ENCODE results near the gene SIPA1. TPM values are rescaled to one million over a fixed set of nuclear protein-coding genes. Genes with fewer than 3 reads are reported as not detected.

SIPA1 gene, protein sequence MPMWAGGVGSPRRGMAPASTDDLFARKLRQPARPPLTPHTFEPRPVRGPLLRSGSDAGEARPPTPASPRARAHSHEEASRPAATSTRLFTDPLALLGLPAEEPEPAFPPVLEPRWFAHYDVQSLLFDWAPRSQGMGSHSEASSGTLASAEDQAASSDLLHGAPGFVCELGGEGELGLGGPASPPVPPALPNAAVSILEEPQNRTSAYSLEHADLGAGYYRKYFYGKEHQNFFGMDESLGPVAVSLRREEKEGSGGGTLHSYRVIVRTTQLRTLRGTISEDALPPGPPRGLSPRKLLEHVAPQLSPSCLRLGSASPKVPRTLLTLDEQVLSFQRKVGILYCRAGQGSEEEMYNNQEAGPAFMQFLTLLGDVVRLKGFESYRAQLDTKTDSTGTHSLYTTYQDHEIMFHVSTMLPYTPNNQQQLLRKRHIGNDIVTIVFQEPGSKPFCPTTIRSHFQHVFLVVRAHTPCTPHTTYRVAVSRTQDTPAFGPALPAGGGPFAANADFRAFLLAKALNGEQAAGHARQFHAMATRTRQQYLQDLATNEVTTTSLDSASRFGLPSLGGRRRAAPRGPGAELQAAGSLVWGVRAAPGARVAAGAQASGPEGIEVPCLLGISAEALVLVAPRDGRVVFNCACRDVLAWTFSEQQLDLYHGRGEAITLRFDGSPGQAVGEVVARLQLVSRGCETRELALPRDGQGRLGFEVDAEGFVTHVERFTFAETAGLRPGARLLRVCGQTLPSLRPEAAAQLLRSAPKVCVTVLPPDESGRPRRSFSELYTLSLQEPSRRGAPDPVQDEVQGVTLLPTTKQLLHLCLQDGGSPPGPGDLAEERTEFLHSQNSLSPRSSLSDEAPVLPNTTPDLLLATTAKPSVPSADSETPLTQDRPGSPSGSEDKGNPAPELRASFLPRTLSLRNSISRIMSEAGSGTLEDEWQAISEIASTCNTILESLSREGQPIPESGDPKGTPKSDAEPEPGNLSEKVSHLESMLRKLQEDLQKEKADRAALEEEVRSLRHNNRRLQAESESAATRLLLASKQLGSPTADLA
- 4.4 TPM for total RNA-seq

DNA sequence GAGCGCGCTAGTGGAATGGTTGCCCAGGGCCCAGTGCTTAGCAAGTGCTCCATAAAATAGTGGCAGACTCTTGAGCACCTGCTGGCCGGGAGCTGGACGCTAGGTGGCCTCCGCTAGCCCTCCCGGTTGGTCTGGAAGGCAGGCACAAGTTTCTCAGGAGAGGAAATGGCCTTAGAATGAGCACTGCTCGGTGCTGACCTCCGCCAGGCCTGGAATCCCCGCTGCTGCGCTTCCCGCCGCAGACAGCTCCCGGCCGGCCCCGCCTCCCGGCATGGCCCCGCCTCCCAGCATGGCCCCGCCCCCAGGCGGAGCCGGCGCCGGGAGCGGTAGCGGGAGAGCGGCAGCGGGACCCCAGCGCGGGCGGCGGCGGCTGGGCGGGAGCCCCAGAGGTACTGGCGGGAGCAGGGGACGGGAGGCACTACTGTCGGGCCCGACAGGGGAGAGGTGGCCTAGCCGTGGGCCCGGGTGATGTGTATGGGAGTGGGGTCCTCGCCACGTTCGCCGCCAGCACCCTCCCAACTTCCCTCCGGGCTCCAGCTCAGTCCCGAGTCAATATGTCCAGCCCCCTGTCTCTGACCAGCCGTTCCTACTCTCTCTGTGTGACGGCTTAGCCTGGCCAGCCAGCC lies at the start of gene SIPA1:
TSS of gene SIPA1 (plus strand) at position 308 of the 626 bp plus-strand sequence. CDS start 2,821 bp downstream, outside the sequence.

GRCh38 chr11:65595543-65596281 lies 42.2 kb upstream of the SIPA1 start, which contains the start of gene KCNK7:
Gene KCNK7, minus strand, starts transcription at chr11:65595800. Its CDS starts 28 bp downstream, at chr11:65595772.

GRCh38 chr11:65615229-65615949 lies 22.5 kb upstream of the SIPA1 start, which contains the start of gene PCNX3:
Gene PCNX3, plus strand, starts transcription at chr11:65615776. Its CDS starts 536 bp downstream, at chr11:65616312.

GRCh38 chr11:65662799-65663638 lies 25.1 kb downstream of the SIPA1 start, which contains the start of gene RELA:
Gene RELA, minus strand, starts transcription at chr11:65662916. Its CDS starts 84 bp downstream, at chr11:65662832.

Small RNA genes lying within 50 kb of the gene (small RNA-seq; reads per million reads assigned to genes)
- gene MIR4489 (ENCODE audit: low replicate concordance) (not detected), gene MIR4690 (ENCODE audit: low replicate concordance) (not detected), gene RN7SL309P (ENCODE audit: low replicate concordance) (not detected)

Other genes starting within 250 kb of the SIPA1 start
- gene NEAT1, start 215.3 kb upstream of the SIPA1 start, total RNA-seq, result 11.6 TPM
- gene MALAT1, start 139.1 kb upstream of the SIPA1 start, total RNA-seq, result 25,265 TPM
- gene SCYL1, start 113.0 kb upstream of the SIPA1 start, total RNA-seq, result 47.6 TPM
- 53.5 TPM for gene LTBP3, start 79.7 kb upstream of the SIPA1 start, total RNA-seq
- gene ZNRD2, start 67.6 kb upstream of the SIPA1 start, total RNA-seq, result 25.0 TPM
- gene FAM89B, start 65.6 kb upstream of the SIPA1 start, total RNA-seq, result 39.4 TPM
- gene EHBP1L1, start 62.0 kb upstream of the SIPA1 start, total RNA-seq, result 21.0 TPM
- not detected for gene KCNK7, start 42.3 kb upstream of the SIPA1 start, total RNA-seq
- 26.3 TPM for gene MAP3K11, start 23.9 kb upstream of the SIPA1 start, total RNA-seq
- gene PCNX3, start 22.3 kb upstream of the SIPA1 start, total RNA-seq, result 14.1 TPM
- 30.7 TPM for gene RELA, start 24.8 kb downstream of the SIPA1 start, total RNA-seq
- gene KAT5, start 74.2 kb downstream of the SIPA1 start, total RNA-seq, result 46.0 TPM
- 17.2 TPM for gene RNASEH2C, start 82.7 kb downstream of the SIPA1 start, total RNA-seq
- gene AP5B1, start 142.9 kb downstream of the SIPA1 start, total RNA-seq, result 8.8 TPM
- gene OVOL1, start 149.0 kb downstream of the SIPA1 start, total RNA-seq, result not detected
- gene SNX32, start 195.9 kb downstream of the SIPA1 start, total RNA-seq, result 20.7 TPM
- 647 TPM for gene CFL1, start 220.1 kb downstream of the SIPA1 start, total RNA-seq
- gene MUS81, start 222.3 kb downstream of the SIPA1 start, total RNA-seq, result 70.4 TPM
- 18.8 TPM for gene EFEMP2, start 234.7 kb downstream of the SIPA1 start, total RNA-seq
- not detected for gene CTSW, start 241.7 kb downstream of the SIPA1 start, total RNA-seq

All from parietal lobe (tissue), 2 donors.